Measurements from ENCODE around the gene IL16. TPM values are rescaled to one million over a fixed set of nuclear protein-coding genes. Genes with fewer than 3 reads are reported as not detected.

Gene IL16
- total RNA-seq, 1 experiment from 2014 or later: 0.81 TPM

DNA sequence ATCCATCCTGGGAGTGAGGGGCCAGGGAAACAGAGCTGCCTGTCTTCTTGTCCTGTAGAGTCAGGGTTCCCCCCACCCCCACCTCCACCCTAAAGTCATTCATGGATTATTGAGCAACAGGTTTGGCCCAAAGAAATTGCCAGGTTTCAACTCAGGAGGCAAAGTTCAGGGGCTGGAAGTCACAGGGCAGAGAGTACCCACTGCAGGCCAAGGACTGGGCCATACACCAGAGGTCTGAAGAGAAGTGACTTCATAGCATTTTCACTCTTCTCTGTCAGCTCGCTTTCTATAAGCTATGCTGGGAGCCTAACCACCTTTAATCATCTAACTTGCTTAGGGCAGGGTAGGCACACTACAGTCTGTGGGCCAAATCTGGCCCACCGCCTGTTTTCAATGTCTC, 77.2 kb downstream of the IL16 start (continued):
- TF ChIP-seq, protein P1, sequence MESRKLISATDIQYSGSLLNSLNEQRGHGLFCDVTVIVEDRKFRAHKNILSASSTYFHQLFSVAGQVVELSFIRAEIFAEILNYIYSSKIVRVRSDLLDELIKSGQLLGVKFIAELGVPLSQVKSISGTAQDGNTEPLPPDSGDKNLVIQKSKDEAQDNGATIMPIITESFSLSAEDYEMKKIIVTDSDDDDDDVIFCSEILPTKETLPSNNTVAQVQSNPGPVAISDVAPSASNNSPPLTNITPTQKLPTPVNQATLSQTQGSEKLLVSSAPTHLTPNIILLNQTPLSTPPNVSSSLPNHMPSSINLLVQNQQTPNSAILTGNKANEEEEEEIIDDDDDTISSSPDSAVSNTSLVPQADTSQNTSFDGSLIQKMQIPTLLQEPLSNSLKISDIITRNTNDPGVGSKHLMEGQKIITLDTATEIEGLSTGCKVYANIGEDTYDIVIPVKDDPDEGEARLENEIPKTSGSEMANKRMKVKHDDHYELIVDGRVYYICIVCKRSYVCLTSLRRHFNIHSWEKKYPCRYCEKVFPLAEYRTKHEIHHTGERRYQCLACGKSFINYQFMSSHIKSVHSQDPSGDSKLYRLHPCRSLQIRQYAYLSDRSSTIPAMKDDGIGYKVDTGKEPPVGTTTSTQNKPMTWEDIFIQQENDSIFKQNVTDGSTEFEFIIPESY (IDR thresholded peaks at IDR 0.05; ENCODE audit: extremely low read depth, insufficient replicate concordance, low read length): no peak
- TF ChIP-seq ELF1 (IDR thresholded peaks at IDR 0.05; ENCODE audit: borderline replicate concordance, low read depth): no peak
- no peak for TF ChIP-seq FOSL1 (IDR thresholded peaks at IDR 0.05; ENCODE audit: low read depth)
- no peak for TF ChIP-seq SIN3A (IDR thresholded peaks at IDR 0.05; ENCODE audit: low read depth)
- no peak for TF ChIP-seq JUND (IDR thresholded peaks at IDR 0.05)
- TF ChIP-seq TCF7L2 (IDR thresholded peaks at IDR 0.05; ENCODE audit: borderline replicate concordance, extremely low read depth, insufficient read depth, insufficient read length): no peak
- no peak for TF ChIP-seq EGR1 (IDR thresholded peaks at IDR 0.05; ENCODE audit: low read depth)
- TF ChIP-seq, protein P2, sequence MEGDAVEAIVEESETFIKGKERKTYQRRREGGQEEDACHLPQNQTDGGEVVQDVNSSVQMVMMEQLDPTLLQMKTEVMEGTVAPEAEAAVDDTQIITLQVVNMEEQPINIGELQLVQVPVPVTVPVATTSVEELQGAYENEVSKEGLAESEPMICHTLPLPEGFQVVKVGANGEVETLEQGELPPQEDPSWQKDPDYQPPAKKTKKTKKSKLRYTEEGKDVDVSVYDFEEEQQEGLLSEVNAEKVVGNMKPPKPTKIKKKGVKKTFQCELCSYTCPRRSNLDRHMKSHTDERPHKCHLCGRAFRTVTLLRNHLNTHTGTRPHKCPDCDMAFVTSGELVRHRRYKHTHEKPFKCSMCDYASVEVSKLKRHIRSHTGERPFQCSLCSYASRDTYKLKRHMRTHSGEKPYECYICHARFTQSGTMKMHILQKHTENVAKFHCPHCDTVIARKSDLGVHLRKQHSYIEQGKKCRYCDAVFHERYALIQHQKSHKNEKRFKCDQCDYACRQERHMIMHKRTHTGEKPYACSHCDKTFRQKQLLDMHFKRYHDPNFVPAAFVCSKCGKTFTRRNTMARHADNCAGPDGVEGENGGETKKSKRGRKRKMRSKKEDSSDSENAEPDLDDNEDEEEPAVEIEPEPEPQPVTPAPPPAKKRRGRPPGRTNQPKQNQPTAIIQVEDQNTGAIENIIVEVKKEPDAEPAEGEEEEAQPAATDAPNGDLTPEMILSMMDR (IDR thresholded peaks at IDR 0.05 in 2 of 3, conservative IDR thresholded peaks at IDR 0.05 in 1 of 3; ENCODE audit: borderline replicate concordance in 1 of 3, insufficient read depth in 1 of 3, low read depth in 2 of 3, low read length in 2 of 3): no peak
- no peak for TF ChIP-seq SP1 (IDR thresholded peaks at IDR 0.05; ENCODE audit: low read depth)

DNA sequence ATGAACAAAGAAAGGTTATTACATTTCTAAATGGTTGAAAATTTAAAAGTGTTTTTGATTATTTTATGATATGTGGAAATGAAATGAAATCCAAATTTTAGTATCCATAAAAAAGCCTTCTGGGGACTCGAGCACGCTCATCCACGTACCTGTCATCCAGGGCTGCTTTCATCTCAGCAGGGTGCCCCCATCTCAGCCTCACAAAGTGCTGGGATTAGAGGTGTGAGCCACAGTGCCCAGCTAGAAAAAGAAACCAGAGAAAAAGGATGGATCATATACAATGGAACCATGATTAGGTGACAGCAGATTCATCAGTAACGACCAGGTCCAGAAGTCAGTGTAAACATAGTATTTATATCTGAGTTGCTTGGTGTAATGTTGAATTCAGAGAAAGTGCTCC, 77.6 kb downstream of the IL16 start:
- no peak overlapping the region for H3K4me3 ChIP-seq (replicated peaks in 1 of 2; ENCODE audit: low read depth in 1 of 2, low read length in 2 of 2)
- no peak for ATAC-seq
- CTCF ChIA-PET: interaction anchor here (1.0 to 2.5 kb wide), 8 partner anchors 8 to 169 kb away, joined by 3 to 67 read pairs (median 12); no protein-coding TSS in a partner anchor
- intact Hi-C loops (cut with micrococcal nuclease): no loop called here
- H3K9me3 ChIP-seq (ENCODE audit: control insufficient read depth in 1 of 2, insufficient read depth in 1 of 2, low read depth in 1 of 2, low read length in 2 of 2): no peaks in the 10 kb centered on the region
- no peak overlapping the region for H3K9ac ChIP-seq (ENCODE audit: low read length)
- H3K27ac ChIP-seq (ENCODE audit: low read depth, low read length): no peak overlapping the region
- H3K27me3 ChIP-seq (ENCODE audit: insufficient read depth, low read length): no peaks in the 10 kb centered on the region
- no peak overlapping the region for H3K4me2 ChIP-seq (ENCODE audit: low read length)
- no TSS peak for BruUV-seq (replicated peaks)
- POLR2A ChIA-PET: interaction anchor here (0.7 kb wide), 1 partner anchor 167 kb away, joined by 3 read pairs; no protein-coding TSS in a partner anchor
- H3K36me3 ChIP-seq (ENCODE audit: control insufficient read depth in 1 of 2, insufficient read depth in 2 of 2, low read length in 2 of 2): no peaks in the 10 kb centered on the region
- no peaks in the 10 kb centered on the region for H3K79me2 ChIP-seq (ENCODE audit: insufficient read depth, low read length)
- DNase-seq (ENCODE audit: low read depth, low spot score): no peak
- H3K4me1 ChIP-seq (ENCODE audit: control insufficient read depth in 1 of 2, insufficient read depth in 2 of 2, low read length in 2 of 2): peaks cover 2 to 8% of the 10 kb centered on the region in 2 experiments; a peak in 2 of 4 replicates
- TF ChIP-seq ZFX (IDR thresholded peaks at IDR 0.05) (no peak), EGR1 (IDR thresholded peaks at IDR 0.05; ENCODE audit: low read depth) (no peak), SP1 (IDR thresholded peaks at IDR 0.05; ENCODE audit: low read depth) (no peak)
- TF ChIP-seq, protein P3, sequence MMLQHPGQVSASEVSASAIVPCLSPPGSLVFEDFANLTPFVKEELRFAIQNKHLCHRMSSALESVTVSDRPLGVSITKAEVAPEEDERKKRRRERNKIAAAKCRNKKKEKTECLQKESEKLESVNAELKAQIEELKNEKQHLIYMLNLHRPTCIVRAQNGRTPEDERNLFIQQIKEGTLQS (IDR thresholded peaks at IDR 0.05): no peak
- TF ChIP-seq, protein P4, sequence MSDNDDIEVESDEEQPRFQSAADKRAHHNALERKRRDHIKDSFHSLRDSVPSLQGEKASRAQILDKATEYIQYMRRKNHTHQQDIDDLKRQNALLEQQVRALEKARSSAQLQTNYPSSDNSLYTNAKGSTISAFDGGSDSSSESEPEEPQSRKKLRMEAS (IDR thresholded peaks at IDR 0.05): no peak
- RAD21 ChIA-PET (ENCODE audit: low non-redundant PET in 1 of 2, low total read pairs in 2 of 2, uncharacterized antibody in 2 of 2, unreplicated experiment in 2 of 2): interaction anchor here (0.8 to 1.7 kb wide), 7 partner anchors 8 to 127 kb away, joined by 3 to 13 read pairs (median 6); no protein-coding TSS in a partner anchor
- no peaks in the 10 kb centered on the region for H3K9me2 ChIP-seq (ENCODE audit: insufficient read depth)
- H4K20me1 ChIP-seq (ENCODE audit: insufficient read depth): no peaks in the 10 kb centered on the region
- no peak overlapping the region for H2AFZ ChIP-seq (ENCODE audit: low read depth, low read length, poor library complexity, severe bottlenecking)

All from HCT116 (cell line).